ENCODE data around the gene C17orf67.

The C17orf67 gene

DNA sequence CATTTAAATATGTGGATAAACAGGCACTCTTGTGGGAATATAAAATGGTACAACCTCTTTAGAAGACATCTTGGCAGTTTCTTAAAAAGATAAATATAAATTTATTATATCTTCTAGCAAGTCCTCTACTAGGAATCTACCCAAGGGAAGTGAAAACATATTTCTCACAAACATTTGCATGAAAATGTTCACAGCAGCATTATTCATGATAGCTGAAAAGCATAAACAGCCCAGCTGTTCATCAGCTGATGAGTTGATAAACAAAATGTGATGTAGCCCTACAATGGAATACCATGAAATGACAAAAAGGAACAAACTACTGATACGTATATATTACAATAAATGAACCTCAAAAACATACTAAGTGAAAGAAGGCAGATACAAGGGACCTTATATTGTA lies 12.2 kb upstream of the C17orf67 start:
- Histone ChIP-seq H3K4me3 (ENCODE audit: low read depth, low read length) (no peak overlapping the region), H3K27me3 (replicated peaks) (no peaks in the 10 kb centered on the region), H3K27ac (no peak overlapping the region), H3K36me3 (replicated peaks) (no peaks in the 10 kb centered on the region)
- no peak for DNase-seq
- in situ Hi-C loops (cut with HindIII; ENCODE audit: low pct_ligation_motif_present, low sequenced_read_pairs) = no loop called here
- TF ChIP-seq, protein P1, sequence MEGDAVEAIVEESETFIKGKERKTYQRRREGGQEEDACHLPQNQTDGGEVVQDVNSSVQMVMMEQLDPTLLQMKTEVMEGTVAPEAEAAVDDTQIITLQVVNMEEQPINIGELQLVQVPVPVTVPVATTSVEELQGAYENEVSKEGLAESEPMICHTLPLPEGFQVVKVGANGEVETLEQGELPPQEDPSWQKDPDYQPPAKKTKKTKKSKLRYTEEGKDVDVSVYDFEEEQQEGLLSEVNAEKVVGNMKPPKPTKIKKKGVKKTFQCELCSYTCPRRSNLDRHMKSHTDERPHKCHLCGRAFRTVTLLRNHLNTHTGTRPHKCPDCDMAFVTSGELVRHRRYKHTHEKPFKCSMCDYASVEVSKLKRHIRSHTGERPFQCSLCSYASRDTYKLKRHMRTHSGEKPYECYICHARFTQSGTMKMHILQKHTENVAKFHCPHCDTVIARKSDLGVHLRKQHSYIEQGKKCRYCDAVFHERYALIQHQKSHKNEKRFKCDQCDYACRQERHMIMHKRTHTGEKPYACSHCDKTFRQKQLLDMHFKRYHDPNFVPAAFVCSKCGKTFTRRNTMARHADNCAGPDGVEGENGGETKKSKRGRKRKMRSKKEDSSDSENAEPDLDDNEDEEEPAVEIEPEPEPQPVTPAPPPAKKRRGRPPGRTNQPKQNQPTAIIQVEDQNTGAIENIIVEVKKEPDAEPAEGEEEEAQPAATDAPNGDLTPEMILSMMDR (IDR thresholded peaks at IDR 0.05; ENCODE audit: low read depth, low read length, missing control alignments) = no peak

DNA sequence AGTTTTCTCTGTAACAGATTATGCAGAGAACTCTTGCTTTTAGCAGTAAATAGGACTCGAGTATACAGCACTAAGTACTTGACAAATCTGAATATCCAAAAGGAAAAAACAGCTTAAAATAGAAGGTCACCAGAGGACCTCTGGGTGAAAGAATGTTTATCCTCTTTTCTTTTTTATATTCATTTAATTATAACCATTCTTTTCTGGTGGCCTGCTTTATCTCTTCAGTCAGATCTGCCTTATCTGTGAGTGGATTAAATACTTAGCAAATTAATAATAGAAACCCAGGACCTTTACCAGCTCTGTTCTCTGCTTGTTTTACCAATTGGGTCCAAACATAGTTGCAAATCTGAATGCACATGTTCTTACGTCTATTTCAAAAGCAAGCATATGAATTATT lies 8.9 kb upstream of the C17orf67 start:
- TF ChIP-seq, protein P1 (IDR thresholded peaks at IDR 0.05; ENCODE audit: low read depth, low read length, missing control alignments) = no peak
- no peak for DNase-seq
- in situ Hi-C loops (cut with HindIII; ENCODE audit: low pct_ligation_motif_present, low sequenced_read_pairs) = no loop called here
- H3K27ac ChIP-seq = no peak overlapping the region
- no peaks in the 10 kb centered on the region for H3K27me3 ChIP-seq (replicated peaks)
- no peak overlapping the region for H3K4me3 ChIP-seq (ENCODE audit: low read depth, low read length)
- no peaks in the 10 kb centered on the region for H3K36me3 ChIP-seq (replicated peaks)

DNA sequence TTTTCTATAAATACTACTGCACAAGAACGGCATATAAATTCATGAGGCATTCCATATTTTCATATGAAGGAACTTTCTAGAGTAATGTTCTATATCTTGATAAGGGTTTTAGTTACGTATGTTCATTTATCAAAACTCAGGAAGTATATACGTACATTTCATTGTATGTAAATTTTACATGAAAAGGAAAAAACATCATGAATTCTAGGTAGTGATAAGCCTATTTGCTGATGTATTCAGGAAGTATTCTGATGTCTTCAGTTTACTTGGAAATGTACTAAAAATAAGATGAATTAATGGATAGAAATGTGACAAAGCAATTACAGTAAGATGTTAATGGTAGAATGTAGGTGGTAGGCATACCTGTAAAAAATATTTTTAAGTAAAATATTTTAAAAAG lies 5.0 kb upstream of the C17orf67 start:
- H3K27ac ChIP-seq = no peak overlapping the region
- in situ Hi-C loops (cut with HindIII; ENCODE audit: low pct_ligation_motif_present, low sequenced_read_pairs) = no loop called here
- H3K36me3 ChIP-seq (replicated peaks) = no peaks in the 10 kb centered on the region
- no peak for DNase-seq
- no peaks in the 10 kb centered on the region for H3K27me3 ChIP-seq (replicated peaks)
- no peak overlapping the region for H3K4me3 ChIP-seq (ENCODE audit: low read depth, low read length)
- TF ChIP-seq, protein P1 (IDR thresholded peaks at IDR 0.05; ENCODE audit: low read depth, low read length, missing control alignments) = no peak

DNA sequence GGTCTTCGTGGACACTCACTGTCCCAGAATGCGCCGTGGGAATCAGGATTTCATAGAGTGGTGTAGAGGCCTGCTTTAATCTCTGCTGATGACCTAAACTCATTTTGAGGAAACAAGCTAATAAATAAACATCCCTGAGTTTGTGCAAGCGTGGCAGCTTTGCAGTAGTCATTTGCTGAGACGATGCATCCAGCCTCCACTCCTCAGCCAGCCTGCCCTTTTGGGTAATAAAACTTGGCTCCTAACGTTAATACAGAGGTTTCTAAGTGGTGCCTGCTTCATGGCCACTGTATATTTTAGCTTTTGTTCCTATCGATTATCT lies 1.5 kb upstream of the C17orf67 start:
- in situ Hi-C loops (cut with HindIII; ENCODE audit: low pct_ligation_motif_present, low sequenced_read_pairs) = no loop called here
- H3K36me3 ChIP-seq (replicated peaks) = no peaks in the 10 kb centered on the region
- H3K27me3 ChIP-seq (replicated peaks) = no peaks in the 10 kb centered on the region
- TF ChIP-seq, protein P1 (IDR thresholded peaks at IDR 0.05; ENCODE audit: low read depth, low read length, missing control alignments) = no peak
- no peak overlapping the region for H3K27ac ChIP-seq
- H3K4me3 ChIP-seq (ENCODE audit: low read depth, low read length) = peak overlapping the region; percentile 66
- no peak for DNase-seq

DNA sequence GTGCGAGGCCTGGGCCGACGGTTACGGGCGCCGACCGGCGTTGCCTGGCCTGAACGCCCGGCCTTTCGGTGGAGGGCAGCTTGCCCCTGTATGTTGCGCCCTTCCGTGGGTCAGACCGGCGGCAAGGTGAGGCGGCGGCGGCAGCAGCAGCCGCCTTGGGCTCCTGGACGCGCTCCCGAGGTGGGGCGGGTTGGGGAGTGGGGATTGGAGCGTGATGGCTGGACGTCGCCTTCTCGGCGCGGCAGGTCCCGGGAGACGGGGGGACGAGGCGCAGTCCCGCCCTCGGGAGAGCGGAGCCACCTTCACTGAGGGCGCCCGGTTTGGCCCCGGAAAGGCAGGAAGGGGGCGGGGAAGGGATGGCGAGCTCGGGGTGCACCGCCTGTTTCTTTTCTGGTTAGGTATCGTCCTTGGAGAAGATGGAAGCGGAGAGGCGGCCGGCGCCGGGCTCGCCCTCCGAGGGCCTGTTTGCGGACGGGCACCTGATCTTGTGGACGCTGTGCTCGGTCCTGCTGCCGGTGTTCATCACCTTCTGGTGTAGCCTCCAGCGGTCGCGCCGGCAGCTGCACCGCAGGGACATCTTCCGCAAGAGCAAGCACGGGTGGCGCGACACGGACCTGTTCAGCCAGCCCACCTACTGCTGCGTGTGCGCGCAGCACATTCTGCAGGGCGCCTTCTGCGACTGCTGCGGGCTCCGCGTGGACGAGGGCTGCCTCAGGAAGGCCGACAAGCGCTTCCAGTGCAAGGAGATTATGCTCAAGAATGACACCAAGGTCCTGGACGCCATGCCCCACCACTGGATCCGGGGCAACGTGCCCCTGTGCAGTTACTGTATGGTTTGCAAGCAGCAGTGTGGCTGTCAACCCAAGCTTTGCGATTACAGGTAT lies 902 bp upstream of the C17orf67 start:
- in situ Hi-C loops (cut with HindIII; ENCODE audit: low pct_ligation_motif_present, low sequenced_read_pairs) = no loop called here
- DNase-seq = no peak
- H3K36me3 ChIP-seq (replicated peaks) = no peaks in the 10 kb centered on the region

More for the DNA sequence above, 902 bp upstream of the C17orf67 start:
- H3K27me3 ChIP-seq (replicated peaks) = no peaks in the 10 kb centered on the region
- TF ChIP-seq, protein P1 (IDR thresholded peaks at IDR 0.05; ENCODE audit: low read depth, low read length, missing control alignments) = peak; percentile 25
- H3K4me3 ChIP-seq (ENCODE audit: low read depth, low read length) = peak overlapping the region; percentile 66
- H3K27ac ChIP-seq = peak overlapping the region; percentile 13

Measured in brain microvascular endothelial cell (primary cell).